Endothelial cell of umbilical vein (primary cell): ENCODE data around the gene CACNA2D3. TPM values are rescaled to one million over a fixed set of nuclear protein-coding genes. Genes with fewer than 3 reads are reported as not detected.

Source experiments
- BruUV-seq: library from RNA; stranded (reverse); fragments of 400-500 nt; replicated peaks from 2 replicates; lab custom pipeline; 2021; lab: Mats Ljungman, UMichigan
- CTCF ChIA-PET: fragments of 300-600, 350-600 bp; sonication (Branson Sonifier 250); formaldehyde crosslinking; loops from one replicate; lab custom pipeline; 2021; ENCODE audit warnings: antibody characterized with exemption, inconsistent platforms; lab: Charles Lee
- POLR2A ChIA-PET: fragments of 300-600, 350-600 bp; sonication (Branson Sonifier 250); formaldehyde crosslinking; loops from one replicate; lab custom pipeline; 2021; ENCODE audit warnings: antibody characterized with exemption, inconsistent platforms; lab: Charles Lee
- DNase-seq: peaks from one replicate; pipeline ENCODE4 v3.0.0-alpha.2; 2011; ENCODE audit warnings: low read depth, low spot score
- FAIRE-seq: peaks from 2 replicates; lab custom pipeline; 2011; peaks lifted over from hg19 to GRCh38; lab: Jason Lieb, UNC
- H2AFZ ChIP-seq: 2 replicates; pipeline ENCODE4 v1.6.0; 2012; ENCODE audit warnings: low read depth, low read length, control low read depth, inconsistent platforms
- H3K27ac ChIP-seq: 2 replicates; pipeline ENCODE4 v1.5.1; 2011; ENCODE audit warnings: low read depth, mild to moderate bottlenecking, control low read depth, low read length, moderate library complexity; ENCODE audit not compliant: insufficient read depth
- H3K27me3 ChIP-seq, 2 experiments: 2 replicates each; pipeline versions ENCODE4 v1.6.0 to v1.6.1; 2011; ENCODE audit warnings: low read length in 2 of 2, mixed read lengths in 1 of 2; ENCODE audit not compliant: control insufficient read depth in 2 of 2, insufficient read depth in 2 of 2
- H3K36me3 ChIP-seq, 2 experiments: 2 replicates in 1 of 2; 3 replicates in 1 of 2; pipeline ENCODE4 v1.5.1; 2011; ENCODE audit warnings: low read length in 2 of 2, mild to moderate bottlenecking in 1 of 2, moderate library complexity in 1 of 2; ENCODE audit not compliant: control insufficient read depth in 2 of 2, insufficient read depth in 2 of 2; ENCODE audit errors: extremely low read depth in 1 of 2
- H3K4me1 ChIP-seq: 3 replicates; pipeline ENCODE4 v1.5.1; 2011; ENCODE audit warnings: mild to moderate bottlenecking, low read length; ENCODE audit not compliant: control insufficient read depth, insufficient read depth; ENCODE audit errors: extremely low read depth
- H3K4me2 ChIP-seq: 2 replicates; pipeline ENCODE4 v1.6.1; 2011; ENCODE audit warnings: low read length, control low read depth, mixed read lengths; ENCODE audit not compliant: insufficient read depth
- H3K4me3 ChIP-seq, 3 experiments: fragments of 200-600 bp in 1 of 3; sonication (generic), shearing (Covaris generic) in 1 of 3; replicated peaks in 1 of 3; 2 replicates each; pipeline ENCODE4 v1.5.1; 2011 to 2016; ENCODE audit warnings: control low read depth in 3 of 3, low read length in 3 of 3, mild to moderate bottlenecking in 2 of 3, inconsistent platforms in 1 of 3, low read depth in 1 of 3, moderate library complexity in 1 of 3; ENCODE audit not compliant: insufficient read depth in 1 of 3
- H3K79me2 ChIP-seq: 2 replicates; pipeline ENCODE4 v1.6.0; 2012; ENCODE audit warnings: low read length, inconsistent platforms; ENCODE audit not compliant: control insufficient read depth, insufficient read depth
- H3K9ac ChIP-seq: replicated peaks from 2 replicates; pipeline ENCODE3; 2011; ENCODE audit warnings: low read length, control low read depth; ENCODE audit not compliant: insufficient read depth; ENCODE audit errors: extremely low read depth
- H3K9me1 ChIP-seq: replicated peaks from 3 replicates; pipeline ENCODE4 v1.6.0; 2011; ENCODE audit warnings: mild to moderate bottlenecking, low read length; ENCODE audit not compliant: control insufficient read depth, insufficient read depth; ENCODE audit errors: extremely low read depth
- H3K9me3 ChIP-seq: replicated peaks from 2 replicates; pipeline ENCODE4 v1.5.1; 2012; ENCODE audit warnings: low read length, inconsistent platforms; ENCODE audit not compliant: control insufficient read depth, insufficient read depth
- H4K20me1 ChIP-seq: replicated peaks from 2 replicates; pipeline ENCODE3; 2011; ENCODE audit warnings: mild to moderate bottlenecking, low read length; ENCODE audit not compliant: control insufficient read depth, insufficient read depth; ENCODE audit errors: extremely low read depth
- CTCF ChIP-seq, 2 donors: IDR thresholded peaks; 1 replicate in 1 of 2; 2 replicates in 1 of 2; pipeline ENCODE4 v1.5.1; 2011; ENCODE audit warnings: low read length in 2 of 2, mild to moderate bottlenecking in 2 of 2, moderate library complexity in 2 of 2, control low read depth in 1 of 2, inconsistent platforms in 1 of 2, low read depth in 1 of 2; ENCODE audit not compliant: insufficient read depth in 1 of 2; ENCODE audit errors: extremely low read depth in 1 of 2
- FOS ChIP-seq: IDR thresholded peaks from 2 replicates; pipeline ENCODE4 v1.6.1; 2011; ENCODE audit warnings: mild to moderate bottlenecking, low read length, moderate library complexity, borderline replicate concordance; ENCODE audit not compliant: insufficient read depth
- GATA2 ChIP-seq: IDR thresholded peaks from 2 replicates; pipeline ENCODE4 v1.7.0; 2011; ENCODE audit warnings: low read depth, mild to moderate bottlenecking, moderate library complexity, mixed read lengths, low read length; ENCODE audit not compliant: insufficient read length, insufficient read depth
- JUN ChIP-seq: IDR thresholded peaks from 2 replicates; pipeline ENCODE4 v1.6.1; 2011; ENCODE audit warnings: borderline replicate concordance, low read depth; ENCODE audit not compliant: insufficient read length, insufficient read depth
- MYC ChIP-seq: IDR thresholded peaks from one replicate; pipeline ENCODE4 v1.6.1; 2011; ENCODE audit warnings: mild to moderate bottlenecking, low read depth, low read length
- POLR2A ChIP-seq: IDR thresholded peaks from 2 replicates; pipeline ENCODE4 v1.6.1; 2012; ENCODE audit warnings: low read depth, mild to moderate bottlenecking, control low read depth, low read length
- POLR2AphosphoS5 ChIP-seq: IDR thresholded peaks from 2 replicates; pipeline ENCODE4 v1.6.1; 2012; ENCODE audit warnings: low read depth, mild to moderate bottlenecking, control low read depth, low read length, moderate library complexity; ENCODE audit not compliant: insufficient read depth
- dilution Hi-C: fragments of 300-500 bp; cut with MboI; formaldehyde crosslinking; loops from one replicate; pipeline ENCODE4 v1.15.0; 2019; ENCODE audit warnings: low sequenced_read_pairs; ENCODE audit not compliant: extremely low pct_ligation_motif_present
- intact Hi-C: fragments of 100-400 bp; cut with micrococcal nuclease; formaldehyde crosslinking; loops from one replicate; pipeline ENCODE4 v1.10.0; 2022
- polyA plus RNA-seq, 4 experiments: library from polyadenylated mRNA; depleted of rRNA in 3 of 4; stranded (reverse) in 3 of 4; unstranded in 1 of 4; fragments of >200 nt; gene quantifications; 2 replicates each; pipeline versions ENCODE4 v1.2.1 to v1.2.3, GENCODE V29; 2011 to 2012; ENCODE audit warnings: missing spikeins in 1 of 4
- total RNA-seq: library from RNA; stranded (reverse); gene quantifications from 2 replicates; pipeline ENCODE4 v1.2.3, GENCODE V29; 2021

Gene CACNA2D3
- total and polyA plus RNA-seq, 2 donors (not counting 3 experiments of a cell fraction or from before 2014, with no cell fraction given), result not detected

- no TSS peak for BruUV-seq
- no peaks in the 10 kb centered on the region for H3K27me3 ChIP-seq
- no peak overlapping the region for H3K9ac ChIP-seq
- no peak overlapping the region for H3K4me3 ChIP-seq
- H4K20me1 ChIP-seq, result no peaks in the 10 kb centered on the region
- no peaks in the 10 kb centered on the region for H3K9me1 ChIP-seq
- H3K4me2 ChIP-seq, result no peak overlapping the region
- no peak overlapping the region for H3K27ac ChIP-seq
- ChIA-PET CTCF (no interaction called here), POLR2A (no interaction called here)
- no peak overlapping the region for H2AFZ ChIP-seq
- no peaks in the 10 kb centered on the region for H3K36me3 ChIP-seq
- no peak for TF ChIP-seq FOS
- no peak for TF ChIP-seq POLR2A
- no peak for TF ChIP-seq JUN
- no peak for TF ChIP-seq CTCF (IDR thresholded peaks at IDR 0.05; ENCODE audit: extremely low read depth in 1 of 2, insufficient read depth in 1 of 2, low read depth in 1 of 2, low read length in 2 of 2)
- no peak for TF ChIP-seq GATA2
- no peaks in the 10 kb centered on the region for H3K4me1 ChIP-seq
- FAIRE-seq, result no peak
- intact Hi-C loops (no loop called here), dilution Hi-C loops (no loop called here)
- H3K9me3 ChIP-seq, result peaks cover 17% of the 10 kb centered on the region
- DNase-seq, result no peak
- H3K79me2 ChIP-seq, result no peaks in the 10 kb centered on the region
These were observed 53.8 kb downstream of the CACNA2D3 start for GRCh38 chr3:54176106-54176505.

- H3K4me3 ChIP-seq, result no peak overlapping the region
- intact Hi-C loops, result no loop called here
These were observed 55.5 kb downstream of the CACNA2D3 start for GRCh38 chr3:54177816-54178215.

More at GRCh38 chr3:54177816-54178215, 55.5 kb downstream of the CACNA2D3 start:
- Histone ChIP-seq H3K36me3 (no peaks in the 10 kb centered on the region), H3K79me2 (no peaks in the 10 kb centered on the region), H3K9me3 (peaks cover 10% of the 10 kb centered on the region), H3K27ac (no peak overlapping the region), H3K9ac (no peak overlapping the region), H3K4me2 (no peak overlapping the region), H3K9me1 (no peaks in the 10 kb centered on the region), H2AFZ (no peak overlapping the region), H3K27me3 (no peaks in the 10 kb centered on the region), H4K20me1 (no peaks in the 10 kb centered on the region), H3K4me1 (no peaks in the 10 kb centered on the region)
- dilution Hi-C loops, result no loop called here
- DNase-seq (no peak), FAIRE-seq (no peak)
- TF ChIP-seq GATA2 (no peak), CTCF (IDR thresholded peaks at IDR 0.05; ENCODE audit: extremely low read depth in 1 of 2, insufficient read depth in 1 of 2, low read depth in 1 of 2, low read length in 2 of 2) (no peak), JUN (no peak), POLR2A (no peak), POLR2AphosphoS5 (no peak), MYC (no peak), FOS (no peak)
- ChIA-PET POLR2A (no interaction called here), CTCF (no interaction called here)
- no TSS peak for BruUV-seq
